Stimulated activated CD4-positive, alpha-beta T cell treated with anti-CD3 and anti-CD28 coated beads, Interleukin-12 subunit alpha, Interleukin-12 subunit beta, amount 100 ng/mL, for 24 hours (primary cell): ENCODE measurements around the gene REPS1.
"Not testable (repeated sequence)": the region's sequence is repeated elsewhere in the genome, so short reads cannot be mapped to it uniquely, and the experiment has no call there.

Experiments
- DNase-seq, 2 experiments: peaks; one replicate each; pipeline ENCODE4 v3.0.0-alpha.2; 2020; ENCODE audit warnings: low read depth in 2 of 2

REPS1 gene

DNA sequence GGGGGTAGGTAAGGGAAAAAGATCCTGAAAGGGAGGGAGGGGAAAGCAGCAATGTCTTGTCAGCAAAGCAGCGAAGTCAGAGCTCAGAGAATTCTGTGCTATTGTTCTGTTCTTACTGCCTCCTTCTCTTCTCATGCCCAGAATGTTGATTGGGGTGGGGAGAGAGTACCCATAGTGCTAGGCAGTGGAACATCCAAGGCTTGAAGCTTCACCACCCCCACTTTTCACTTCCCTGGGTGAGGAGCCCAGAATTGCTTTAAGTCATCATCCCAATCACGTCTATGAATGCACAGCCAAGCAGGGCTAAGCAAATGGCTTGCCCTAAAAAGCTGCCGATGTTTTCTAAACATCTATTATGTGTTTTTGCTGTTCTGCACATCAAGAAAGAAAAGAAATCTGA is 16.5 kb downstream of the REPS1 start:
- DNase-seq, result no peak

DNA sequence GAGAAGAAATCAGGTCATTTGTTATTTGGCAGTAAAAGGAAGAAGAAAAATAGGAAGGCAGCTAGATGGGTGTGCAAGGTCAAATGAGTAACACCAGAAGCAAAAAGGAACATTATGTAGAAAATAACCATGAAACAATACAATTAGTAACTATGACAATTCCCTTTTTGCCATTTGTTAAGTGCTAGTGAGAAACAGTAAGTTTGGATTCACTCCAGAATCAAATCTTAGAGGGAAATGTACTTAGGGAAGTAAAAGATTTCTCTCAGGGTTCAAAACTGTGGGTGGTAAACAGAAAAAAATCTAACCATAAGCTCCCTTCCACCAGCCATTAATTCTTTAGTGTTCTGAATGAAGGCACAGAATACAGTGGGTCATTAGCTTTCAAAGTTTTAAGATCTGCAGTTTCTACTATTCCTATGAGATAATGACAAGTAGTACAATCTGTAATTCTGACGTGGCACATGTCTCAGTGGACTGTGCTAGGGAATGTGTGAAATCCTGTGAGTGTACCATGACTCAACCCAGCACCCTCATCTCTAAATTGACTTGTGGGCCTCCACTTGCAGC is 17.1 kb downstream of the REPS1 start:
- no peak for DNase-seq

DNA sequence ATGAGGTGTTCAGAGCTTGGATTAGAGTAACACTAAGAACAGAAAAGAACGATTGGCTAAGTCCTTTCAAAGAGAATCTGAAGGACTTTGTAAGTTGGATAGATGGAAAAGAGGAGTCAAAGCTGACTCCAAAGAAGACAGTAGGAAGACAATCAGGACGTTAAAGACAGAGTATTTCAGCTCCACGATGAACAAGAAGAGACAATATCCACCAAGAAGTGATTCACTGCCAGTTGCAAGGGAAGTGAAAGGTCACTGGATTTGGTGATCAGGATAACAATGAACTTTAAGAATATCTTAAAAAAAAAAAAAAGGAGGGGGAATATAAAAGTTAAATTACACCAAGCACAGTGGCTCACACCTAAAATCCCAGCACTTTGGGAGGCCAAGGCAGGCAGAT is 17.9 kb downstream of the REPS1 start:
- DNase-seq, result no peak

DNA sequence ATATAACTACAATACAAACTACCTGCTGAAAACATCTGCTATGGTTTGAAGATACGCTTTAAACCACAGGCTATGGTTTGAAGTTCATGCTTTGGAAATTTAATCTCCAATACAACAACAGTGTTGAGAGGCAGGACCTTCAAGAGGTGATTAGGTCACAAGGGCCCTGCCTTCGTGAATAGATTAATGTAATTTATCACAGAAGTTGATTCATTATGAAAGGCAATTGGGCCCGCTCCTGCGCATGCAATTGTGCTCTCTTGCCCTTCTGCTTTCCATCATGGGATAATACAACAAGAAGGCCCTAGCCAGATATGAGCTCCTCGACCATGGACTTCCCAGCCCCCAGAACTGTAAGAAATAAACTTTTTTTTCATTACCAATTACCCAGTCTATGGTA is 21.2 kb downstream of the REPS1 start:
- no peak for DNase-seq

DNA sequence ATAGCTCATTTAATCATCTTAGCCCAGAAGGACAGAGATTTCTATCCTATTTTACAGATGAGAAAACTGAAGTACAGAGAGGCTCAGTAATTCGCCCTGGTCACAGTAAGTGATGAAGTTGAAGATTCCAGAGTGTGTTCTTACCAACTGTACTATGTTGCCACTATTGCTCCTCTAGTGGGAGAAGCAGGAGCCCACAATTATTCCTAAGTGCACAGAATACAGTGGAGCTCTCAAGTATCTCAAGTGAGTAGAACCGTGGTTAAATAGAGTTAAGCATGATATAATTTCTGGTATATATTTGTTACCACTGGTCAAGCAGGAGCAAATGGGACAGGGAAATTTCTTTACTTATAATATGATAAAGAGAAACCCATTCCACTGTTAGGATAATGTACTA is 22.1 kb downstream of the REPS1 start:
- DNase-seq, result no peak

DNA sequence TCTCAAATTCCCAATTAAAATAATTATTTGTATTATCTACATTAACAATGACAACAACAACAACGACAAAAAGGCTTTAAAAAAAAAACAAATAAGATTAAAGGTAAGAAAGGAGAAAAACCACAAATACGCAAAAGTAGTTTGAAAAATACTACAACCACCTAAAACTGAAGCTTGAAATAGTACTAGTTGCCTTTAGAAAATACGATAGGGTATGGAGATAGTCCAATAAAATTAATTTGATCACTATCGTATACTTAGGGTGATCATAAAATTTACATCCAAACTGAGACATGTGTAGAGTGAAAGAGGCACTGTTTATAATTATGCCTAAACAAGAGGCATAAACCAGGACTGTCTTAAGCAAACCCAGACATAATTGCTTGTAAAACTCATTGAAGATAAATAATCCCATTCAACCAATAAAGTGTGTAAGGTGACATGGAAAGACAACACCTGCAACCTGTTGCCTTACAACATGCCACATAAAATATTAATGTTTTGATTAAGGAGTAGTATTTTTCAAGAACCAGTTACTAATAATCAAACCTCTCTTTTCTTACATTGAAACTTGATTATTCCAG is 22.7 kb downstream of the REPS1 start:
- DNase-seq, result no peak

DNA sequence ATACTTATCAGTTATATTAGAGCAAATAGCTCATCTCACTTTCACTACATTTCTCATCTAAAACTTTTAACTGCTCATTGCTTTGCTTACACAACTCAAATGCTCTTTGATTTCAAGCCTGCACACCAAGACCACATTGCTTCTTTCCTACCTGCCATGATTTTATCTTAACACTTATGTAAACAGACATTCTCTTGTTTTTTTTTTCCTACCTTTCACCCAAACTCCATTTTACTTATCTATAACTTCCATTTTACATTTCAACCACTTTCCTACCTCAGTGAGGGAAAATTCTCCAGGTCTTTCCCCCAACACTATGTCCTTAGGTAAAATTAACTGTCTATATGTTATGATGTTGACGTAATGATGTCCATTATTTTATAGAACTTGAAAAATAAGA is 24.0 kb downstream of the REPS1 start:
- no peak for DNase-seq

DNA sequence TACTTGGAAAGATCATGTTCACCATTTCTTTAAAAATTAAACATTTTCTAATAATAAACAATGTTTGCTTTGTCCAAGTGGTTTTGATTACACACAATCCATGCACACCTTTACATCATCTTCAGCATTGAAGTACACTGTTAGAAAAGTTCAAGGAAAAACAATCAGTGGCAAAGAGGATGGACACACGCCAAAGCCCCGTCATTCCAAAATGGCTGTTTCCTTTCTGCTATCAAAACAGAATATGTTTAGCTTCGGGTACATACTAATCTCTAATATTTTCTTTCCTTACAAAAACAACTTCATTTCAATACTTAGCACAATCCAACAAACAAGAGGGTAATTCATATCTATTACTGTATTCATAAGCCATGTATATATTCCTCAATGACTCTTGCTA is 24.5 kb downstream of the REPS1 start:
- DNase-seq, result no peak

DNA sequence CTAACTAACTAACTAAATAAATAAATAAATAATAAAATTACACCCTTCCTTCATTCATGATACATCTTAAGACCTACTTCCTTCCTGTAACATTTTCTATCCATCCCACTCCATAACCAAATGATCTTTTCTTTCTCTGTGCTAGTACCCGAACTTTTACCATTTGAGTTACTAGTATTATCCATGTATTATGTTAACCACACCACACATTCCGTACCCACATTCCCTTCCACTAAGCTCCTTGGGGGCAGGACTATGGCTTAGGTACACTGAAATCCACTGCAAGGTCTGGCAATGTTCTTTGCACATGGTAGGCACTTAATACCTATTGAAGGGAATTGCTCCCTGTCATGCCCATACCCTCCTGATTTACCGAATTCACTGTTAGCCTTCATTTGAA is 24.9 kb downstream of the REPS1 start:
- DNase-seq, result no peak

DNA sequence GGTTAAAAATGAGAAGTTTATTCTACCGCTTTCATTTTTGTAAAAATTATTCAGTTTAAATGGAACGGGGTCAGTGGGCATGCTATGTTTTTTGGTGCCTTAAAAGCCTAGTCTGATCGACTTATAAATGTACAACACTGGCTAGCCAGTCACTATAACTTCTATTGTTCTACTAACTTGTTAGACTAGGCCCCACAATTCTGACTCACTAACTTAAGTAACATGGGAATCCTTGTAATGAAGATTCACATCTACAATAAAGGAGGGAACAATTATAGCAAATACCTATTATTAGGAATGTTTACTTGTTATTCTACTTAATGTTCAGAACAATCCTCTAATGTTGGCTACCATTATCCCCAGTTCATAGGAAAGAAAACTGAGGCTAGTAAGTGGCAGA is 28.5 kb downstream of the REPS1 start:
- DNase-seq, result no peak

DNA sequence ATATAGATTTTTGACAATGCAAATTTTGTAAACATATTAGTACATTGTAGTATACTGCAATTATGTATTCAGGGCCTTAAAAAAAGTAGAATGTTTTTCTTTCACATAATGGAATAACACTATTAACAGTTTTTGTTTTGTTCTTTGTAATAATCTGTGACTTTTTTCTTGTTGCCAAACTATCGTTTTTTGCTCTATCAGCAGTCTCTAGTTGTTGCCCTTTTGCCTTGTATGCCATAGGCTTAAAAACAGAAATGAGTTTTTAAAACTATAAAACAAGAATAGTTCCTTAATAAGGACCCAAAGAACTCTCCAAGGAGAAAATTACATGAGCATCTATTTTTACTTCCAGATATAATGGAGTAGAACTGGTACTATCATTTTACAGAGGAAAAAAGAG is 29.5 kb downstream of the REPS1 start:
- no peak for DNase-seq

DNA sequence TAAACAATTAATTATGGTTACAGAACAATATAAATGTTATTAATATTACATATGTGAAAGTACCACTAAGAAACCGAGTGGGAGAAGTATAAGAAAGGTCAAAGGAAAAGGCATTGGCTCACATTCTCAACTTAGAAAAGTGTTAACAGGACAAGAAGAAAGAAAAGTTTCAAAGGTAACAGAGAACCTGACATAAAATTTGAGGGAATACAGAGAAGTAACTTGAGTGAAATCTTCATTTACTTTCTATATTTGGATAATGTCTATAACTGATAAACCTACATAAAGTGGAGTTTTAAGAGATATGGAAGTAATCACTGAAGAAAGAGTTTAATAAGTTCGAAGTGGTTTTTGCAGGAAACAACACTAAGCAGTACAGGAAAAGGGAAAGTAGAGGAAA is 30.1 kb downstream of the REPS1 start:
- no peak for DNase-seq

DNA sequence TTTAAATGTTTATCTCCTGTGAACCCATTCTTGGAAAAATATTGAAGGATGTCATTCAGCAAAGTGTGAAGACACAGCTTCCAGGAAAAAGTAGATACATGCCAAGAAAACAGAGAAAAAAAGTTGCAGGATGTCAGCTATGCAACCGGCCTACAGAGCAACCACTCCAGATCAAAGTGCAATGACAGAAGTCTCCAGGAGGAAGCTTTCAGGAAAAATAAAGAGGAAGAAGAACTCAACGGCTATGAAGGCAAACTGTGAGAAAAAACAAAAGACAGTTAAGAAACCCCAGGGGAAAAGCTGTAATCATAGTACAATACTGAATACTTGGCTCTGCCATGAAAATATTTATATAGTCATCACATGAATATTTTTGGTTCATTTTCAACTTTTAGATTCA is 30.6 kb downstream of the REPS1 start:
- DNase-seq, result no peak

DNA sequence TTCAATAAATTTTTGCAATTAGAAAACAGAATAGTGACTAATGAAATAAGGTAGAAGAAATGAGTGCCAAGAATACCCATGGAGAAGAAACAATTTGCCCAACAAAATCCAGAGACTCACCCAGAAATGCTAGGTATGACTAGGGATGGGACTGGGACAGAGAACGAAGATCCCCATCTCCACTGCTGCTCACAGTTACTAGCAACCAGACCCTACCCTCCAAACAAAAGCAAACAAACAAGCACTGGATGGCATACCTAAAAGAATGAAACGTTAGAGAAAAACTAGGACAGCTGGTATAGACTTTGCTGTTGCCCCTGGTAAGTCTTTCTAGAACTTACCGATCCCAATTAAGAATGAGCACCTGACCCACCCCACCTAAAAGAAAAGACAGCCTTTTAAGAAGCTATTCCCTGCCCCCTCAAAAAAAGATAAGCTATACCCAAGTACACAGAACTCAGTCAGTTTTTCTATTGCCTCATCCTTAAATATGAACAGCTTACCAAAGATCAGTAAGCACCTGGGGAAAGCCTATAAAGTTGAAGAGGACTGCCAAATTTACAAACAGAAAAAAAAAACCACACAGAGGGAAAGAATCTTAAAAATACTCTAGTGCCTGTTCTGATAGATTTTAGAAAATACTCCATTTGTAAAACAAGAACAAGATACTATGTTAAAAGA is 31.7 kb downstream of the REPS1 start:
- DNase-seq, result no peak

DNA sequence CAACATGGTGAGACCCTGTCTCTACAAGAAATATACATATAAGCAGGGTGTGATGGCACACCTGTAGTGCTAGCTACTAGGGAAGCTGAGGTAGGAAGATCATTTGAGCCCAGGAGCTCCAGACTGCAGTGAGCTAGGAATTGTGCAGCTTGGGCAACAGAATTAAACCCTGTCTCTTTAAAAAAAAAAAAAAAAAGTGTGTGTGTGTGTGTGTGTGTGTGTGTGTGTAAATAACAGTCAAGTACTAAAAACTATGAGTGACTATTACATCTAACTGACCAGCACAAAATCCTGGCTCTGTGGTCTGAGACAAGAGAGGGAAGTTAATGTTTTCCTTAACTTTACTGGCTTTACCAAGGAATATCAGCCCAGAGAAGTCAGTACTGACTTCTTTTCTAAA is 32.8 kb downstream of the REPS1 start:
- no peak for DNase-seq

DNA sequence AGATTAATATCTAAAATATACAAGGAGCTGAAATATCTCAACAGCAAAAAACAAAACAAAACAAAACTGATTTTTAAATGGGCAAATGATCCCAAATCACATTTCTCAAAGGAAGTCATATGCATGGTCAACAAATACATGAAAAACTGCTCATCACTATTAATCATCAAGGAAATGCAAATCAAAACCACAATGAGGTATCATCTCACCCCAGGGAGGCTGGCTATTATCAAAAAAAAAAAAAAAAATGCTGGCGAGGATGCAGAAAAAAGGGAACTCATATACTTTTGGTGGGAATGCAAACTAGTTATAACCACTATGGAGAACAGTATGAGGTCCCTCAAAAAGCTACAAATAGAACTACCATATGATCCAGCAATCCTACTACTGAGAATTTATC is 34.6 kb downstream of the REPS1 start:
- no peak for DNase-seq

DNA sequence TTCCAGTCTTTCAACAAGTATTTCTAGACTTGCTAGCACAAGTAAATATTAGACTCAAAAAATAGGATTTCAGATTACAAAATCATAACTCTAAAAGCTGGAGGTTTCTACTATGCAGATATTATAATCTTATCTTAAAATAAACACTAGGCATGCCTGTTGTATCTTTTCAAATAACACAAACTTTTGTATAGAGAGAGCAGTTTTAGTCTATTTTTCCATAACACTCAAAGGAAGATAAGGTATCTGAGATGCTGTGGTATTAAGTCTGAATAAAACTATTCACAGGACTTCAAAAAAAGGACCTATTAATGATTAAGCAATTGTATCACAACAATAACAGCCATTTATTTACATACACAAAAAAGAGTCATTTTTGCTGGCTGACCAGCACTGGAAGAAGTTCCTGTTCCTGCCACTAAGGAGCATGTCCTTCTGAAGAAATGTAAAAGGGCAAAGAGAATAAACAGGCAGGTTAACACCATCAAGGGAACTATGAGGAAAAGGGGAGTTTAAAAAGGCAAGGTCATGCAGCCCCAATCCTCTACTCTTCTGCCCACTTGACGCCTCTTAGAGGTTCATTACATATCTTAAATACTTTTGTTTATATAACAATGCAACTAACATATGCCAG is 39.4 kb downstream of the REPS1 start:
- DNase-seq, result no peak

DNA sequence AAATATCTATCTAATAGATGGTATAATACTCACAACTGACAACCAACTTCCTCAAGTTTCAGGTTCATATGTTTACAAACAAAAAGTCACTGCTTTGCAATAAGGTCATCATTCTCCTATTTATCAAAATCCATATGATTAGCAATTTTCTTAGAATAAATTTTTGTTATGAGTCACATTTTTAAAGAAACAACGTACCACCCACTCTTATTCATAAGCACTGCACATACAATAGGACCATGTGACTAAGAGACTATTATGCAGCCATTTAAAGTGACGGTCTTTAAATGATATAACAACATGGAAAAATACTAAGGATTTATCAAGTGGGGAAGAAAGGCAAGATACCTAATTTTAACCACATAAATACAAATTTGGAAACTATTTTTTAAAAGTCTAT is 40.0 kb downstream of the REPS1 start:
- no peak for DNase-seq

DNA sequence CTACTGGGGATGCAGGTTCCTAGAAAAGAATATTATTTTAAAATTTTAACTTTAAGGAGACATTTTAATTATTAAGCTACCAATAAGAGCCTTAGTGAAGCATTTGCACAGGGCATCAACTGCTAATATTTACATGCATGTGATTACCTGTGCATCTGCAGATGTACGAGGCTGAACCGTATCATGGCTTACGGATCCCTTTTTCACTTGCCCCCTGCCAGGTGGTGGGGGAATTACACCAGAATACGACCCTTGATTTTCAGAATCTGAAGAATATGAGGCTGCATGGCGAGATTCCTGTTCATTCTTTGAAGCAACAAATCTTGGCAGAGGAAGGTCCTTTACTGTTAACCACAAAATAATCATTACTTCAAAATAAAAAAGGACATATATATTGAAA is 42.7 kb downstream of the REPS1 start:
- DNase-seq, result no peak

DNA sequence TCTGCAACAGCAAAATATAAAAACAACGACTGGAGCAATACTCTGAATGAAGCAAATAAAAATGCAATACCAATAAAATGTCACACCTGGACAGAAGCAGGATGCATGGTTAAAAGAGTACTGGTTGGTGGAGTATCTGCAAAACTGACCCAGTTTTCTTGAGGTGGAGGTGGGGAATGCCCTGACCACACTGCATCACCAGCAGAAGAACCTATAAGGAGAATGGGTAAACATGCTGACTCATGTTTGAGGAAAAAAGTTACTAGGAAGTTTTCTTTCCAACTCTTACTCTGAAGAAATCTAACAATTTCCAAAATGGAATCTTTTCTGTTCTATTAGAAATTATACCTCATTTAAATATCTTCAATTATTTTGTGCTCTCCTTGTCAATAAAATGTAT is 43.6 kb downstream of the REPS1 start:
- no peak for DNase-seq

DNA sequence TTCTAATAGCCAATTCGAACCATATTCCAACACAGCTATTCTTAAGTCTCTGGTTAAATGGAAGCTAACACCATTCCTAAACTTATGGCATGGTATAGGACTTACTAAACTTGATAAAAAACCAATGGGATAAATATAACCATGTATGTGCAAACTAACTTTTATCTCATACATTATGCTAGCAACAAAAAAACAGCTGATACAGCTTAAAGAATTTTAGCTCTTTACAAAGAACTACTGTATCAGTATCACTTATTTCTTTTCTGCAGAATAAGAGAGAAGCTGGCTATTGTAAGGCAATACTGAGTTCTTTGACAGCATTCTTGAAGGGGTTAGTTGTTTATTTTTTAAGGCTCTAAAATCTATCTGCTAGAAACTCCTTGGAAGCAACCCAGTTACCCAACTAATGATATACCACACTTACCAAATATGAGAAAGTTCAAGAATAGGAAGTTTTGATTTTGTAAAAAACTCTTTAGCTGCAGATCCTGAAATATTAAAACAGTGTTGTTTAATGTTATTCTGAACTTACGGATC is 44.9 kb downstream of the REPS1 start:
- no peak for DNase-seq

DNA sequence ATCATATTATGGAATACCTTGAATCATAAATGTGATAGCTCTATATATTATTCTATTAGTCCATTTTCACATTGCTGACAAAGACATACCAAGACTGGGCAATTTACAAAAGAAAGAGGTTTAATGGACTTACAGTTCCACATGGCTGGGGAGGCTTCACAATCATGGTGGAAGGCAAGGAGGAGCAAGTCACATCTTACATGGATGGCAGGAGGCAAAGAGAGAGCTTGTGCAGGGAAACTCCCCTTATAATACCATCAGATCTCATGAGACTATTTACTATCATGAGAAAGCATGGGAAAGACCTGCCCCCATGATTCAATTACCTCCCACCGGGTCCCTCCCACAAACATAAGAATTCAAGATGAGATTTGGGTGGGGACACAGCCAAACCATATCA is 51.2 kb downstream of the REPS1 start:
- not testable (repeated sequence) for DNase-seq

DNA sequence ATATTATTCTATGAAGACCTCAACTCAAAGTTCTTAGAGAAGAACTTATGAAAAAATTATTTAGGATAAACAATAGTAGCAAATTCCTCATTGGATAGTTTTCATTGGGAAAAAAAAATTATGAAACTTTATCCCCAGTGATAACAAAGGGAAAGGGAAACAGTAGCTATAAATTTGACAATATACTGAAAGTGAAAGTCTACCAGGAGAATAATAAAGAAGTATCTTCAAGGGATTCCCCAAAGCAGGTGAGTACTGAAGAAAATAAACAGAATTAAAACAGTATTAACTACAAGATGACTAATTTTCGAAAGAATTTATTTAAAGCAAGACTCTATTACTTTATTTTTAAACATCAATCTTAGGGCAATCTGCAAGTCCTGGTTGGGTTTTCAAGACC is 56.4 kb downstream of the REPS1 start:
- no peak for DNase-seq
